Osteocyte (in vitro differentiated cells): ENCODE measurements around the gene TAX1BP1. TPM values are rescaled to one million over a fixed set of nuclear protein-coding genes. Genes with fewer than 3 reads are reported as not detected.

Experiments used
- DNase-seq: peaks from one replicate; pipeline ENCODE4 v3.0.0; 2021; ENCODE audit warnings: mixed read lengths; ENCODE audit not compliant: unreplicated experiment; ENCODE audit errors: extremely low spot score
- H3K27ac Mint-ChIP-seq: one replicate; pipeline ENCODE4 v1.8.0; 2021; ENCODE audit warnings: mild to moderate bottlenecking, mixed read lengths; ENCODE audit not compliant: unreplicated experiment
- H3K27me3 Mint-ChIP-seq: one replicate; pipeline ENCODE4 v1.8.0; 2021; ENCODE audit warnings: mixed read lengths; ENCODE audit not compliant: unreplicated experiment
- H3K36me3 Mint-ChIP-seq: one replicate; pipeline ENCODE4 v1.8.0; 2021; ENCODE audit warnings: mixed read lengths; ENCODE audit not compliant: unreplicated experiment
- H3K4me1 Mint-ChIP-seq: one replicate; pipeline ENCODE4 v1.8.0; 2021; ENCODE audit warnings: mixed read lengths; ENCODE audit not compliant: unreplicated experiment
- H3K4me3 Mint-ChIP-seq: one replicate; pipeline ENCODE4 v1.8.0; 2021; ENCODE audit warnings: mild to moderate bottlenecking, moderate library complexity, mixed read lengths; ENCODE audit not compliant: unreplicated experiment
- H3K9me3 Mint-ChIP-seq: one replicate; pipeline ENCODE4 v1.8.0; 2021; ENCODE audit warnings: mixed read lengths; ENCODE audit not compliant: unreplicated experiment
- total RNA-seq: library from RNA; stranded (reverse); gene quantifications from 2 replicates; pipeline ENCODE4 v1.2.1, GENCODE V29; 2021
- TF ChIP-seq, protein P1 (sequence below): fragments of 200-600 bp; sonication (generic); IDR thresholded peaks from 2 replicates; pipeline ENCODE4 v1.5.0; 2021; ENCODE audit warnings: antibody characterized with exemption, mild to moderate bottlenecking, moderate library complexity

The TAX1BP1 gene
- total RNA-seq, 1 donor from 2014 or later = 95.5 TPM

DNA sequence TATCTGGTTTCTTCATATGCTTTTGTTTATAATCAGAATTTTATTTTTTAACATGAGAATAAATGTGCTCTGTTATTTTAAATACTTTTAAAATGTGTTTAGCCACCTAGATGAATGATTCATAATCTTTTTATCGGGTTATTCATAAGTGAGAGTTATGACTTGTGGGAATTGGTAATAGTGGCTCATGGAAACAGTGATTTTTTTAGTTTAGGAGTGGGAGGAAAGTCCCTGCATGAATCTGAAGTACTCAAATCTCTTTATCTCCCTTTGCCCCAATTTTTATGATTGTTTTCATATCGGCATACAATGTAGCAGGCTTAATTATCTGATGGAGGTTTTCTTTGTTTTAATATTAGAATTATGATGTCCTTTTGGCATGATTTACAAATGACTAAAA is 42.9 kb downstream of the TAX1BP1 start:
- TF ChIP-seq, protein P1, sequence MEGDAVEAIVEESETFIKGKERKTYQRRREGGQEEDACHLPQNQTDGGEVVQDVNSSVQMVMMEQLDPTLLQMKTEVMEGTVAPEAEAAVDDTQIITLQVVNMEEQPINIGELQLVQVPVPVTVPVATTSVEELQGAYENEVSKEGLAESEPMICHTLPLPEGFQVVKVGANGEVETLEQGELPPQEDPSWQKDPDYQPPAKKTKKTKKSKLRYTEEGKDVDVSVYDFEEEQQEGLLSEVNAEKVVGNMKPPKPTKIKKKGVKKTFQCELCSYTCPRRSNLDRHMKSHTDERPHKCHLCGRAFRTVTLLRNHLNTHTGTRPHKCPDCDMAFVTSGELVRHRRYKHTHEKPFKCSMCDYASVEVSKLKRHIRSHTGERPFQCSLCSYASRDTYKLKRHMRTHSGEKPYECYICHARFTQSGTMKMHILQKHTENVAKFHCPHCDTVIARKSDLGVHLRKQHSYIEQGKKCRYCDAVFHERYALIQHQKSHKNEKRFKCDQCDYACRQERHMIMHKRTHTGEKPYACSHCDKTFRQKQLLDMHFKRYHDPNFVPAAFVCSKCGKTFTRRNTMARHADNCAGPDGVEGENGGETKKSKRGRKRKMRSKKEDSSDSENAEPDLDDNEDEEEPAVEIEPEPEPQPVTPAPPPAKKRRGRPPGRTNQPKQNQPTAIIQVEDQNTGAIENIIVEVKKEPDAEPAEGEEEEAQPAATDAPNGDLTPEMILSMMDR = no peak
- Mint-ChIP-seq H3K9me3 (no peaks in the 10 kb centered on the region), H3K4me3 (no peak overlapping the region), H3K27me3 (no peaks in the 10 kb centered on the region), H3K27ac (no peak overlapping the region), H3K36me3 (peaks cover 15% of the 10 kb centered on the region), H3K4me1 (peaks cover 15% of the 10 kb centered on the region)
- DNase-seq = no peak

DNA sequence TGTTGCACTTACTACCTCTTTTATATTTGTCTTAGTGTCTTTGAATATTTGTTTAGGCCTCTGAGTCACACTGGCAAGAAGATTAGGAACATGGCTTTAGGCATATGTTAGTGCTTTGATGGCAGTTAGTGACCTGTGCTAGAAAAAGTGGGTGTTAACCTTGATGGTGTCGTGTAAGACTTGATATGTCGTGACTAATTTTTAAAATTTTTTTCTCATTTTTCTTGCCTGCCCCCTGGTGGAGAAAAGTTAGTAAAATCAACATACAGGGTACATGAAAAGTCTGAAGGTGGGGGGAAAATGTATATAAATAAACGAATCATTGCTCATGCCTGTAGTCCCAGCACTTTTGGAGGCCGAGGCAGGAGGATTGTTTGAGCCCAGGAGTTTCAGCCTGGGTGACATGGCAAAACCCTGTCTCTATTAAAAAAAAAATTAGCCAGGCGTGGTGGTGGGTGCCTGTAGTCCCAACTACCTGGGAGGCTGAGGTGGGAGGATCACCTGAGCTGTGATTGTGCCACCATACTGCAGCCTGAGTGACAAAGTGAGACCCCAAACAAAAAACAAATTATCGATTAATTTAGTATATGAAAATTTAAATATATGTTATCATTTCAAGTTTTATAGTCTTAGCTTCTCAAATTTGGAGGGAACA is 44.6 kb downstream of the TAX1BP1 start:
- no peak overlapping the region for H3K4me3 Mint-ChIP-seq
- peaks cover 15% of the 10 kb centered on the region for H3K4me1 Mint-ChIP-seq
- DNase-seq = no peak
- TF ChIP-seq, protein P1 = peak; percentile 69
- no peaks in the 10 kb centered on the region for H3K9me3 Mint-ChIP-seq
- peaks cover 27% of the 10 kb centered on the region for H3K36me3 Mint-ChIP-seq
- H3K27me3 Mint-ChIP-seq = no peaks in the 10 kb centered on the region
- peak overlapping the region; percentile 32 for H3K27ac Mint-ChIP-seq

DNA sequence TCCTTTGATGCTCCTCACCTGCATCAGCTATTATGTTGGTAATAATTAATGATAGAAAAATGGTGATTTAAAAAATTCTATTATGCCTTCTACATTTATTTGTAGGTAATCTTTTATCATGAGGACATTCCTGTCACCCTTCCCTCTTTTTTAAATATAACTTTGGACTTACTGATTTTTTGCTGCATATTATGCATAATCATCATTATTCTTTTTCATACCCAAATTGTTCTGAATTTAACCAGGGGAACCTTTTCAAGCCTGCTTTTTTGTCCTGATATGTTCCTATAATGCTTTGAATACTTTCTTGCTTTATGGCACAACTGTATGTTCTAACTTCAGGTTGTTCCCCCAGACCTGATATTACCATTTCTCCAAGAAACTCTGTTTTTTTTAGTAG is 48.5 kb downstream of the TAX1BP1 start:
- Mint-ChIP-seq H3K4me1 (peaks cover 21% of the 10 kb centered on the region), H3K27me3 (no peaks in the 10 kb centered on the region), H3K4me3 (no peak overlapping the region), H3K27ac (no peak overlapping the region), H3K9me3 (no peaks in the 10 kb centered on the region), H3K36me3 (peaks cover 50% of the 10 kb centered on the region)
- TF ChIP-seq, protein P1 = no peak
- DNase-seq = no peak

DNA sequence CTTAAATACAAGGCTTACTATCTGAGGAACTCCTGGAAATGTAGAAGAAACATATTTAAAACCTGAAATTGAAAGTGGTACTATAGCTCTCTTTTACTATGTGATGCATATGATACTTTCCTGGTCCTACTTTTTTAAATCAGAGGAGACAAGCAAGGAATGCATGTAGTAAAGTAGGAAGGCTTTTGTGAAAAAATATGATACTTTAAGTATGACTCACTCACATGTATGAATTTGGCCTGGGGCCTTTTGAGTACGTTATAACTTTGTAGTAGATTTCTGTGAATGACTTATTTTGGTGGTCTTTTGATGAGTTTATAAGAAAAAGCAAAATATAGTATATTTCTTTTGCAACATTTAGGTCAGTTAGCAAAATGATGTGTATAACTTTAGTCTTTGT is 53.8 kb downstream of the TAX1BP1 start:
- peak overlapping the region; percentile 54 for H3K27ac Mint-ChIP-seq
- H3K4me1 Mint-ChIP-seq = peaks cover 18% of the 10 kb centered on the region
- H3K36me3 Mint-ChIP-seq = peaks cover 58% of the 10 kb centered on the region
- no peak for DNase-seq
- TF ChIP-seq, protein P1 = no peak
- no peak overlapping the region for H3K4me3 Mint-ChIP-seq
- H3K27me3 Mint-ChIP-seq = no peaks in the 10 kb centered on the region
- no peaks in the 10 kb centered on the region for H3K9me3 Mint-ChIP-seq

DNA sequence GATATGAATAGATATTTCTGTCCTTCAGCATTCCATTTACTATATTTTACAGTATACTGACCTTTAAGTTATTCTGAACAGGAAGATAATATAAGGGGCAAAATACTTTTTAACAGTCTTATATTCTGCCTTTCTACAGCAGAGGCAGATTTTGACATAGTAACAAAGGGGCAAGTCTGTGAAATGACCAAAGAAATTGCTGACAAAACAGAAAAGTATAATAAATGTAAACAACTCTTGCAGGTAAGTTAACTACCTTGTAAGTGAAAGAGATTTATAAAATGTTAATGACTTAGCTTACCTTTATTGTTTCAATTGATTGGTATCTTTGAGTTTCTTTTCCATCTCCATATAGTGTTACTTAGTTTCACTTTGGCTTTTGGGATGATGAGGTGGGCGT is 56.0 kb downstream of the TAX1BP1 start:
- TF ChIP-seq, protein P1 = no peak
- Mint-ChIP-seq H3K27ac (no peak overlapping the region), H3K4me1 (peaks cover 18% of the 10 kb centered on the region), H3K9me3 (no peaks in the 10 kb centered on the region), H3K27me3 (no peaks in the 10 kb centered on the region), H3K36me3 (peaks cover 54% of the 10 kb centered on the region), H3K4me3 (no peak overlapping the region)
- no peak for DNase-seq
